ENCODE measurements around the gene ITGB8.

The ITGB8 gene

GRCh38 chr7:20327055-20327454, 3.6 kb upstream of the ITGB8 start:
- H3K4me3 ChIP-seq (ENCODE audit: low read depth, low read length) = no peak overlapping the region
- TF ChIP-seq, protein P1, sequence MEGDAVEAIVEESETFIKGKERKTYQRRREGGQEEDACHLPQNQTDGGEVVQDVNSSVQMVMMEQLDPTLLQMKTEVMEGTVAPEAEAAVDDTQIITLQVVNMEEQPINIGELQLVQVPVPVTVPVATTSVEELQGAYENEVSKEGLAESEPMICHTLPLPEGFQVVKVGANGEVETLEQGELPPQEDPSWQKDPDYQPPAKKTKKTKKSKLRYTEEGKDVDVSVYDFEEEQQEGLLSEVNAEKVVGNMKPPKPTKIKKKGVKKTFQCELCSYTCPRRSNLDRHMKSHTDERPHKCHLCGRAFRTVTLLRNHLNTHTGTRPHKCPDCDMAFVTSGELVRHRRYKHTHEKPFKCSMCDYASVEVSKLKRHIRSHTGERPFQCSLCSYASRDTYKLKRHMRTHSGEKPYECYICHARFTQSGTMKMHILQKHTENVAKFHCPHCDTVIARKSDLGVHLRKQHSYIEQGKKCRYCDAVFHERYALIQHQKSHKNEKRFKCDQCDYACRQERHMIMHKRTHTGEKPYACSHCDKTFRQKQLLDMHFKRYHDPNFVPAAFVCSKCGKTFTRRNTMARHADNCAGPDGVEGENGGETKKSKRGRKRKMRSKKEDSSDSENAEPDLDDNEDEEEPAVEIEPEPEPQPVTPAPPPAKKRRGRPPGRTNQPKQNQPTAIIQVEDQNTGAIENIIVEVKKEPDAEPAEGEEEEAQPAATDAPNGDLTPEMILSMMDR (IDR thresholded peaks at IDR 0.05; ENCODE audit: borderline replicate concordance, insufficient read depth, low read depth, low read length) = no peak

GRCh38 chr7:20328027-20328426, 2.7 kb upstream of the ITGB8 start:
- no peak overlapping the region for H3K4me3 ChIP-seq (ENCODE audit: low read depth, low read length)
- TF ChIP-seq, protein P1 (IDR thresholded peaks at IDR 0.05; ENCODE audit: borderline replicate concordance, insufficient read depth, low read depth, low read length) = no peak

GRCh38 chr7:20328692-20329091, 2.0 kb upstream of the ITGB8 start:
- no peak overlapping the region for H3K4me3 ChIP-seq (ENCODE audit: low read depth, low read length)
- TF ChIP-seq, protein P1 (IDR thresholded peaks at IDR 0.05; ENCODE audit: borderline replicate concordance, insufficient read depth, low read depth, low read length) = no peak

DNA sequence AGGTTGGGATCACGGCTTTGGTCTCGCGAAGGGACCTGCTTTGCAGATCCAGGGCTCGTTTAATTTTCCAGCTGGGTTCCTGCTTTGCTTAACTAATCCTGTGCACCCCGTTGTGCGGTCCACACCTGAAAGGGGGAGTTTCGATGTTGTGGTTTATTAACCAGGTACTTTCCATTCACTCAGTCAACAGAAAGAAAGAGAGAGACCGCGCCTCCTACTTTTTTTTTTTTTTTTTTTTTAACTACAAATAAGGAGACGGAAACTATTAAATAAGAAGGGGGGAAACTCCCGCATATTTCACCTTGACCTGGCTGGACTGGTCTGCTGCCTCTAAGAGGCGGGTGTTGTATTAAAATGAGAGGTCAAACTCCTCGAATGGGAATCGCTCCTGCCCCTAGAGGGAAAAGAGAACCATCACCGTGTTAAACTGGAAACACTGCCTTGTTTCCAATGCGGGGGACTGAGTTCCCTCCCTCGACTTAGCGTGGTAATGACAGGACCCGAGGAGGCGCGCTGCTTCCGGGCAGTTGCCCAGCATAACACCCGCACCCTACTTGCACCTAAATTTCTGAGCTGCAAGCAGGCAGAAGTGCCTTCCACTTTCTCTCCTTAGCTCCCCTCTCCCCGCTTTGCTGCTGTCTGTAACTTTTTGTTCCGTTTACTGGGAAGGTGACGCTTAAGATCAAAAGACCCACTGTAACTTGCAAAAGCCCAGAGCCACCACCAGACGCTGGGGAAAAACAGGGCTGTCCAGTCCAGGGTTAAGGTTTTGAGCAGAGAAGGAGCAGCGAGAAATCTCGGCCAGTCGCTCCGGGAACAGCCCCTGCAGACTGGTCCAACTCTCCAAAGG, 1.1 kb upstream of the ITGB8 start:
- TF ChIP-seq, protein P1 (IDR thresholded peaks at IDR 0.05; ENCODE audit: borderline replicate concordance, insufficient read depth, low read depth, low read length) = no peak

DNA sequence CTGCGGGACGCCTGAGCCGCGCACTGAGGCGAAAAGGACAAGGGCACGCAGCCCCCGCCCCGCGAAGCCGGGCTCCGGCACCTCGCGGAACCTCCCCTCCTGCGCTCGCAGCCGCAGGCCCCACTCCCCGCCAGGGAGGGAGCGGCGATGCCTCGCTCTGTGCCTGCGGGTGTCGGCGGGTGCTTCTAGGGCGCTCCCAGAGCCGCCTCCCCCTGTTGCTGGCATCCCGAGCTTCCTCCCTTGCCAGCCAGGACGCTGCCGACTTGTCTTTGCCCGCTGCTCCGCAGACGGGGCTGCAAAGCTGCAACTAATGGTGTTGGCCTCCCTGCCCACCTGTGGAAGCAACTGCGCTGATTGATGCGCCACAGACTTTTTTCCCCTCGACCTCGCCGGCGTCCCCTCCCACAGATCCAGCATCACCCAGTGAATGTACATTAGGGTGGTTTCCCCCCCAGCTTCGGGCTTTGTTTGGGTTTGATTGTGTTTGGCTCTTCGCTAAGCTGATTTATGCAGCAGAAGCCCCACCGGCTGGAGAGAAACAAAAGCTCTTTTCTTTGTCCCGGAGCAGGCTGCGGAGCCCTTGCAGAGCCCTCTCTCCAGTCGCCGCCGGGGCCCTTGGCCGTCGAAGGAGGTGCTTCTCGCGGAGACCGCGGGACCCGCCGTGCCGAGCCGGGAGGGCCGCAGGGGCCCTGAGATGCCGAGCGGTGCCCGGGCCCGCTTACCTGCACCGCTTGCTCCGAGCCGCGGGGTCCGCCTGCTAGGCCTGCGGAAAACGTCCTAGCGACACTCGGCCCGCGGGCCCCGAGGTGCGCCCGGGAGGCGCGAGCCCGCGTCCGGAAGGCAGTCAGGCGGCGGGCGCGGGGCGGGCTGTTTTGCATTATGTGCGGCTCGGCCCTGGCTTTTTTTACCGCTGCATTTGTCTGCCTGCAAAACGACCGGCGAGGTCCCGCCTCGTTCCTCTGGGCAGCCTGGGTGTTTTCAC, 519 bp downstream of the ITGB8 start:
- peak overlapping the region; percentile 50 for H3K4me3 ChIP-seq (ENCODE audit: low read depth, low read length)
- TF ChIP-seq, protein P1 (IDR thresholded peaks at IDR 0.05; ENCODE audit: borderline replicate concordance, insufficient read depth, low read depth, low read length) = no peak

More for the DNA sequence above, 1.1 kb upstream of the ITGB8 start:
- H3K4me3 ChIP-seq (ENCODE audit: low read depth, low read length) = peak overlapping the region; percentile 50

- H3K4me3 ChIP-seq (ENCODE audit: low read depth, low read length) = peak overlapping the region; percentile 50
- TF ChIP-seq, protein P1 (IDR thresholded peaks at IDR 0.05; ENCODE audit: borderline replicate concordance, insufficient read depth, low read depth, low read length) = no peak
These were observed 1.5 kb downstream of the ITGB8 start for GRCh38 chr7:20331910-20332813.

Data from GM12875 (cell line).